ENCODE results near the gene MORN1.

MORN1 gene

GRCh38 chr1:2384941-2385481 lies 6.3 kb downstream of the MORN1 start:
- DNase-seq: peak; percentile 53

DNA sequence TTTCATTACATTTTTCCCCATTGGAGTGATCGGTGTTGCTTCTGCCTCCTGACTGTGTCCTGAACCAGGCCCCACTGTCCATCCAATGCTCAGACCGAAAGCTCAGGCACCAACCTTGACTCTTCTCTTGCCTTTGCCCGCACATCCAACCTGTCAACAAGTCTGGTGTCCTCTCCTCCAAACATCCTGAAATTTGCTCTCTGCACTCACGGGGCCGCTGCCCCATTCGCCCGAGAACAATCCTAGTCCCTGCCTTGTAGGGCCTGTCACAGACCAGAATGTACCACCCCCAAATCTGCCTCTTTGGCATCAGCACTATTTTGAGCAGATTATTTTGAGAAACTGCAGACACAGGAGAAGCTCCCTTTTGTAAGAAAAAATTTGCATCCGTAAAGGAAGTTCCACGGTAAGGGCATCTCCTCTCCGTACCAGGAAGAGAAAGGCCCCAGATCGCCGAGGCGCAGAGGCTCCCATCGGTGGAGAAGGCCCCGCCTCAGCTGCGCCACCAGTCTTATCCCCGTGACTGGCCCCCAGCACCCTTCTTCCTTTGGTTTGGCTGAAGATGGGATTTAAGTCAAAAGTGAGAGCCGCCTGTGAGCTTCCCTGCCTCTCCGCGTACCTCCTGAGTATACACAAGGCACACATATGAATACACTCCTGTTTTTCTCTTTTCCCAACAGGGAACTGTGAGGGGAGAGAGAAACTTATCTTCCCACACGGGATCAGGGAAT lies 7.1 kb downstream of the MORN1 start:
- DNase-seq: peak; percentile 43

DNA sequence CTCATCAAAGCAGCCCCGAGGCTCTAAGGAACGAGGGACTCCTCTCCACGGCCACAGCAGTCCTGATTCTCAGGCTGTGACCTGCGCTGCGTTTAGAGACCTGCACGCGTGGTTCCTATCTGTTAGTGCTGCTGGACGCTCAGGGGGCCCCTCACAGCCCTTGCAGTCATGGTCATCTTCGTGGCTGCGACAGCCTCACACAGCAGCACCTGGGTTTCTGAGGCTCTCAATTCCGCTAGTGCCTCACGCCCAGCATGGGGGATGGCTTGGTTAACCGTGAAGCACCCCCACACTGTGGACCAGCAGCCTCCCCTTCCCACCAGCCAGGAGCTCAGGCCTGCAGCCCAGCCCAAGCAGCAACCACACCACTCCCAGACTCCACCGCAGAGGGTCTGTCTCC lies 7.8 kb downstream of the MORN1 start:
- peak; percentile 59 for DNase-seq

- peak; percentile 68 for DNase-seq
Observed at GRCh38 chr1:2382621-2383361, 8.6 kb downstream of the MORN1 start.

DNA sequence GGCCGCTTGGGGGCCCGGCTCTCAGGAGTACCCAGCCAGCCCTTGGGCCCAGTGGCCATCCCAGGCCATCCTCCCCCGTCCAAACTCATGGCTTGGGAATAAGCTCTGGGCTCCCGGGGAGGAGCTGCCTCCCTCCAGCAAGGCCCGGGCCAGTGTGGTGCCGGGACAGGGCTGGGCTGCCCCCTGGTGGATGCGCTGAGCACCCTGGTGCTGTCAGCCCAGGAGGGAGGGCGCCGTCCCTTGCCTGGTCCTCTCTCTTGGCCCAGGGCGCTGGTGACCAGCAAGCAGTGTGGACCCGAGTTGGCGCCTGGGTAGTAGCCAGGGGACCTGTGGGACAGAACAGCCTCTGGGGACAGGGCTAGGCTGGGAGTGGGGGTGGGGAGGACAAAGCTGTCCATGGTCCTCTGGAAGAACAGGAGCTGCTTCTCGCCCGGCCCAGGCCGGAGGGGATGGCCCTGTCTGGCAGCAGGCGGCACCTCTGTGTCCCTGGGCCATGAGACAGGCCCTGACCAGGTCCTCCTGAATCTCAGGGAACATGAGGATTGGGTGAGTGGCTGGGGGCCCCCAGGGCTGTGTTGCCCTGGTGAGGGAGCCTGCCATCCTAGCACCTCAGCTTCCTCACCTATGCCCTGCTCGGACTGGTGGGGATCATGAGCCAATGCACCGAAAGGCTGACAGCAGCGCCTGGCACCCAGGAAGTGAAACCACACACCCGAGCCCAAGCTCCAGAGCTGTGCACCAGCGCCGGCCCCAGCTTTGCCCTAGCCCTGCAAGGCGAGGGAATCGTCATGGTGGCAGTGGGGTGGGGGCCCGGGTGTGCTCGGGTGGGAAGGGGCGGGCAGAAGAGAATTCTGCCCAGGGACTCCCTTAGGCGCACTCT lies 9.4 kb downstream of the MORN1 start:
- peak; percentile 91 for DNase-seq

- peak; percentile 62 for DNase-seq
Observed at GRCh38 chr1:2380816-2381591, 10.3 kb downstream of the MORN1 start.

GRCh38 chr1:2379733-2380404 lies 11.5 kb downstream of the MORN1 start:
- DNase-seq: peak; percentile 55

DNA sequence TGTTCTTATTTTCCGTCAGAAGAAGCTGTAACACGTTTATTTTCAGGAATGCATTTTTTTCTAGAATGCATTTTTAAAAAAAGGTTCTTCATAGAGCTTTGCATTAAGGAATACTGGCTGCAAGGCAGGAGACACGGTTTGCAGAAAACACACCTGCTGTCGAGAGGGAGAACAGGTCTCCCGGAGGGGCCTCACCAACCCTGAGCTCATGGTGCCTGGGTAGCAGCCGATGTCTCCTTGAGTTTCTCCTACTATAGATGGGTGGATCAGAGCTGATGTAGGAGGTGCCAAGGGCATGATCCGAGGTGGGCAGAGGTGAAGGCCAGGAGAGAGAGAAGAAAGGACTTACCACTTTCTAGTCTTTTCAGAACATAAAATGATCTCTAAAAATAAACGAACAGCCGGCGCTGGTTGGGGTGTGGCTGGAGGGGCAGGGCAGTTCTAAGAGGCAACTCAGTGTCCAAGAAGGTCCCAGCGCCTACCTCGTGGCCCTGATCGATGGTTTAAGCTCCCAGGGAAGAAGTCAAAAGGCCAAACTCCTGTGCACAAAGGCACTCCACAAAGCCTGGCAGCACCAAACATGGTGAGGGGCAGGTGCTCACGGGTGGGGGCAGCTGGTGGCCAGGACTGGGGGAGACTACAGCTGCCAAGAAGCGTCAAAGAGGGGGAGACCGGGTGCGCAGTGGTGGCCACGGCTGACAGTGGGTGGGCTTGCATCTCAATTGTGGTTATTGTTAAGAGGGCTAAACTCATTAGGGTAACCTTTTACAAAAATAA lies 12.2 kb downstream of the MORN1 start:
- DNase-seq: peak; percentile 58

DNA sequence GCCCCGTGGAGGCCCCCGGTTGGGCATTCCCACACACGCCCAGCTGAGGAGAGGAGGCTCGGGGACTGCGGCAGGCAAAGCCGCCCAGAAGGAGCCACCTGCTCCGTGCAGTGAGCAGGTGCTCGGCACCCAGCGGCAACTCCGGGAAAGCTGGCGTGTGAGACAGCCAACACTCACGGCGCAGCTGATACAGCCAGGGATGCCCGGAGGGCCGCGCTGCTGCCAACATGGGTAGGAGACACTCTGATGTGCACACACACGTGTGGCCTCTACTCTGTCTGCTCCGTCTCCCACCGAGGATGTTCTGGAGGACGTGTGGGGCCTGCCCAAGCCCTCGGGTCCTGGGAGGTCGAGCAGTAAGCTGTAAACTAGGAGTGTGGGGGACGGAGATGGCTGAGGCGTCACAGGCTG lies 12.9 kb downstream of the MORN1 start:
- DNase-seq: peak; percentile 46

- DNase-seq: no peak
Observed at GRCh38 chr1:2377751-2378440, 13.5 kb downstream of the MORN1 start.

DNA sequence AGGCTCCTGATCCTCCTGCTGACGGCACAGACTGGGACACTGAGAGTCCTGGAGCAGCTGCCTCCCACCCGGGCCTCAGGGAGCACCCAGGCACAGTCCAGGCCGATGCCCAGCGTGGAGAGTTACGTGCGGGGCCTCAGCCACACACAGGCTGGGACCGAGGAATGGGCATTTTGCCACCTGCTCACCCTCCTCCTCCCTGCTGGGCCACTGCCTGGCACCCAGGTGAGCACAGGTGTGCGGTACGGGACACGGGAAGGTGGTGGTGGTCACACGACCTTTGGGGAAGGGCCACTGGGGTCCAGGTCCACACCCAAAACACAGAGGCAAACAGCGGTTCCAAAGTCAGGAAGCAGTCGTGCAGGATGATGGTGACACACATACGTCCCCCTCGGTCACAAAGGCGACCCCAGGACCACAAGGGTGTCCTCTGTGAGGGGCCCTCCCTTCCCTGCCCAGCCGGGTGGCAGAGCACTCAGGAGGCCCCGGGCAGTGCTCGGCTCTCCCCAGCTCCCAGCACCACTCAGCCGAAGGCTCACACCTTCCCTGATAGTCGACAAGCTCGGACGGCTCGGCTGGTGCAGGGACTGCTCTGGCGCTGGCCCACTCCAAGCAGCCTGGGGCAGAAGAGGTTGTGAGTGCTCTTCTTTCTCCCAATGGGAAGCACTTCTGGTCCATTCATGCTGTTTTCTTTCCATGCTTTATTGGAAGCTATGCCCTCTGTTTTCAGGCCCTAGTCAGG lies 14.3 kb downstream of the MORN1 start:
- no peak for DNase-seq

DNA sequence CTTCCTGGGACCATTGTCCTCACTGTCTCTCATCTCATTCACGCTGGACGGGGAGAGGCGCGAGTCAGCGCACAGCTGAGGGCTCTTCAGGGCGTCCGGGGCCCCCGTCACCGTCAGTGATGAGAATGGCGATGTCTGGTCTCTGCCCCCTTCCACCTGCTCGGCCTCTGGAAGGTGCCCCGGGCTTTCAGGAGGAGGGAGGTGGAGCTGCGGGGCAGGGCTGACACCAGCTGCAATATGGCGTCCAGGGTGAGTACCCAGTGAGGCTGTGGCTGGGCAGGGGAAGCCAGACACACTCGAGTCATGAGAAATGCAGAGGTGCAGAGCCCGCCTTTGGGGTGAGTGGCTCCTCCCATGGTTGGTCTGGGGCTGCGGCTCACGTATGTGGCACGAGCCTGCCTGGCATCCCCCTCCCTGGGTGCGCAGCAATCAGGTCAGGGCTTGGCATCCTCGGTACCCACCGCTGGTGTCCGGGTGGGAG lies 15.1 kb downstream of the MORN1 start:
- DNase-seq: no peak

- DNase-seq: no peak
Observed at GRCh38 chr1:2375923-2376260, 15.5 kb downstream of the MORN1 start.

GRCh38 chr1:2375246-2375922 lies 16.0 kb downstream of the MORN1 start:
- DNase-seq: no peak

DNA sequence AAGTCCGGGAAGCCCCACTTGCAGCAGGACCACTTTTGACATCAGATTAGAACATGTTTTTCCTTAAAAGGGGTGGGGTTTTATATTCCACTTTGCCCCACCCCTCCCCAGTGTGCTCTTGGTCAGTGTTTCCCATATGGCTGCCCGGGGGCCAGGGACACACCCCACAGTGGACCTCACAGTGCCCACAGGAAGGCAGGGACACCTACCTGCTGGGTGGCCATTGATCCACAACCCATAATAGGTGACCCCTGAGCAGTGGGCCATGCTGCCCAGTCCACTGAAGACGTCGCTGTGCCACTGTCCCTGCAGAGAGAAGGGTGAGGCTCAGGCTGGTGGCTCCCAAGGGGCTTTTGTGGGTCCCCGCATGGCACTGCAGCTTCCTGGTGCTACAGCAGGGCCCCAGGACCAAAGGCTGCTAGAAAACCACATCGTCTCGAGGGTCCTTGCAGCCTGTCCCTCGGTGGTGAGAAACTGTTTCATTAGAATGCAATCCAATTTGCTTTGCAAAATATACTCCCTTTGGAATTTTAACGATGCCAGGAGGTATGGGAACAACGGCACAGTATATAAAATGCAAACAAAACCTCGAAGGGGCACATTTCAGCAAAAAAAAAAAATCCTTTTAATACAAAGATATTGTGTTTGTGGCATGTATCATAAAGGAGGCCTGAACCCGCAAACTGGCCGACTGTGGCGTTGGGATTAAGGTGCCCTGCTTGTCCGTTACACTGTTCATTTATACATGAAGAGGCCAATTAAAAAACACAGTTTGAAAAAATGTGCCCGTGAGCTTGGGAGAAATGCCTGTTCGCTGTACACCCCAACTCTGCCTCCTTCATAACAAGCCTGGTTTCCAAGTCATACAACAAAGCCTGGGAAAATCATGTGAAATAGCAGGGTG lies 16.9 kb downstream of the MORN1 start:
- peak; percentile 48 for DNase-seq

GRCh38 chr1:2373551-2374251 lies 17.7 kb downstream of the MORN1 start:
- DNase-seq: peak; percentile 59

Measured in activated effector memory CD4-positive, alpha-beta T cell treated with anti-CD3 and anti-CD28 coated beads, Interleukin-2, amount 50 U/mL, for 16 hours (primary cell).